WERI-Rb-1 (cell line): ENCODE measurements around the gene CLMP.
A peak's percentile ranks its signal among the peaks of the same experiment; 100 is the strongest.

Source experiments
- DNase-seq: peaks from one replicate; pipeline ENCODE4 v3.0.0-alpha.2; 2020
- H3K27ac ChIP-seq: fragments of 250-450 bp; sonication (Bioruptor Pico); 2 replicates; pipeline ENCODE4 v1.5.1; 2020; ENCODE audit warnings: mild to moderate bottlenecking, moderate library complexity
- H3K27me3 ChIP-seq: fragments of 250-450 bp; sonication (Bioruptor Pico); 2 replicates; pipeline ENCODE4 v1.5.1; 2021; ENCODE audit warnings: mild to moderate bottlenecking, low read depth, moderate library complexity; ENCODE audit not compliant: insufficient read depth, severe bottlenecking
- H3K36me3 ChIP-seq: fragments of 250-450 bp; sonication (Bioruptor Pico); 2 replicates; pipeline ENCODE4 v1.5.1; 2020; ENCODE audit warnings: mild to moderate bottlenecking, moderate library complexity
- H3K4me3 ChIP-seq: 2 replicates; pipeline ENCODE4 v1.5.1; 2011; ENCODE audit warnings: low read depth, mild to moderate bottlenecking, control low read depth, low read length
- H3K9me3 ChIP-seq: fragments of 250-450 bp; sonication (Bioruptor Pico); 2 replicates; pipeline ENCODE4 v1.5.1; 2021; ENCODE audit warnings: mild to moderate bottlenecking, moderate library complexity; ENCODE audit not compliant: severe bottlenecking
- CTCF ChIP-seq: IDR thresholded peaks from 2 replicates; pipeline ENCODE4 v1.5.1; 2011; ENCODE audit warnings: low read depth, mild to moderate bottlenecking, control low read depth, inconsistent platforms, low read length

The CLMP gene

GRCh38 chr11:123047266-123047946, 147.6 kb downstream of the CLMP start:
- no peak for DNase-seq
- Histone ChIP-seq H3K9me3 (no peaks in the 10 kb centered on the region), H3K4me3 (no peak overlapping the region), H3K27ac (no peak overlapping the region), H3K27me3 (no peaks in the 10 kb centered on the region), H3K36me3 (no peaks in the 10 kb centered on the region; the same call in none of the 2 replicates)
- TF ChIP-seq CTCF = no peak

GRCh38 chr11:123046473-123047259, 148.4 kb downstream of the CLMP start:
- Histone ChIP-seq H3K27ac (no peak overlapping the region), H3K9me3 (no peaks in the 10 kb centered on the region), H3K36me3 (no peaks in the 10 kb centered on the region; the same call in 1 of the 2 replicates), H3K4me3 (no peak overlapping the region), H3K27me3 (no peaks in the 10 kb centered on the region)
- DNase-seq = no peak
- no peak for TF ChIP-seq CTCF

GRCh38 chr11:123045101-123045500, 149.9 kb downstream of the CLMP start:
- DNase-seq = no peak
- Histone ChIP-seq H3K27me3 (no peaks in the 10 kb centered on the region), H3K4me3 (no peak overlapping the region), H3K27ac (no peak overlapping the region), H3K9me3 (no peaks in the 10 kb centered on the region), H3K36me3 (no peaks in the 10 kb centered on the region)
- no peak for TF ChIP-seq CTCF

GRCh38 chr11:123041185-123041584, 153.9 kb downstream of the CLMP start:
- Histone ChIP-seq H3K36me3 (no peaks in the 10 kb centered on the region), H3K9me3 (no peaks in the 10 kb centered on the region), H3K4me3 (no peak overlapping the region), H3K27me3 (no peaks in the 10 kb centered on the region), H3K27ac (no peak overlapping the region)
- DNase-seq = no peak
- TF ChIP-seq CTCF = no peak

- peak overlapping the region; percentile 33; the same call in 1 of the 2 replicates for H3K27ac ChIP-seq
- H3K9me3 ChIP-seq = no peaks in the 10 kb centered on the region
- H3K27me3 ChIP-seq = no peaks in the 10 kb centered on the region
These were observed 155.0 kb downstream of the CLMP start for GRCh38 chr11:123040111-123040432.

More at GRCh38 chr11:123040111-123040432, 155.0 kb downstream of the CLMP start:
- DNase-seq = peak; percentile 67
- no peak for TF ChIP-seq CTCF
- no peaks in the 10 kb centered on the region for H3K36me3 ChIP-seq
- H3K4me3 ChIP-seq = no peak overlapping the region
